ENCODE results near the gene UST.

- TF ChIP-seq CTCF (IDR thresholded peaks at IDR 0.05) (no peak), POLR2A (IDR thresholded peaks at IDR 0.05) (no peak)
Observed at GRCh38 chr6:148840256-148840655, 93.4 kb downstream of the UST start.

All from esophagus squamous epithelium (tissue), 4 donors.